ENCODE results near the gene ZBTB34.

DNA sequence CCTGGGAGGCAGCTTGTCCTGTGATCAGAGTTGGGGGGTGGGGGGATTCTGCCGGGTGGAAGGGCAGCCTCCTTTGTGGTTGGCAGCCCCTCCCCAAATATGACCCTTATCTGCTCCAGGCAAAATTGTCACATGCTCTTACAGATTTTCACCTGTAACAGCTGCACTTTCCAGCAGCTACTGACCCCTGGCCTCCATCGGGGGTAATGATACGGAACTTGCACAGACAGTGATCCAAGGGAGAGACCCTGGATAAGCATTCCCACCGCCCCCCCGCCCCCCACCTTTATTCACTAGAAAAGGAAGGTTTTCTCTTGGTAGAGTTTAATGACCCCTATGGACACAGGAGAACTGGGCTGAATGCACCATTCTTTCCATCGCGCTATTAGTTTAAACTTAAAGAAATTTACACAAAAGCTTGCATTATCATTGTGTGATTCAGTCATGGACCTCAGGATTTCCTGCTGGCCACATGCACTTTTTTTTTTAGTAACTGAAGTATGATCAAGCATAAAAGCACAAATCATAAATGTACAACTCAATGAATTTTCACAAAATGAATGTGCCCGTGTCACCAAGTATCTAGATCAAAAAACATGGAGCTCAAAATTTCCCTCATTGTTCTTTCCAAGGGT is 10.7 kb upstream of the ZBTB34 start:
- TF ChIP-seq POLR2AphosphoS5 (IDR thresholded peaks at IDR 0.05; ENCODE audit: low read depth, low read length) = no peak
- TF ChIP-seq POLR2A (IDR thresholded peaks at IDR 0.05; ENCODE audit: low read depth, low read length) = no peak
- TF ChIP-seq TAF1 (IDR thresholded peaks at IDR 0.05; ENCODE audit: low read depth, low read length) = no peak
- no peak for TF ChIP-seq POU2F2 (IDR thresholded peaks at IDR 0.05; ENCODE audit: low read depth, low read length)

Measured in GM12891 (cell line).